SK-N-SH treated with all-trans-retinoic acid at 6 μM for 48 hours (cell line): ENCODE data around the gene DOCK4.

ENCODE experiments used
- ATAC-seq: fragments of 200-7000 bp; cut with Tn5 transposase; 3 replicates; pipeline ENCODE4 v1.9.1; 2020; ENCODE audit warnings: mild to moderate bottlenecking, moderate library complexity
- ARNTL ChIP-seq: fragments of 450-650 bp; formaldehyde crosslinking; IDR thresholded peaks from 2 replicates; pipeline ENCODE4 v1.5.0; 2020; ENCODE audit warnings: low read depth, mild to moderate bottlenecking, moderate library complexity, borderline replicate concordance
- BACH2 ChIP-seq: fragments of 250-450 bp; sonication (Bioruptor Pico); IDR thresholded peaks from 2 replicates; pipeline ENCODE4 v1.9.0; 2021; ENCODE audit warnings: mild to moderate bottlenecking, borderline replicate concordance
- CSDC2 ChIP-seq: fragments of 250-450 bp; sonication (Bioruptor Pico); IDR thresholded peaks from 2 replicates; pipeline ENCODE4 v1.5.0; 2020; ENCODE audit warnings: mild to moderate bottlenecking, moderate library complexity
- CSRNP3 ChIP-seq: fragments of 250-450 bp; sonication (Bioruptor Pico); IDR thresholded peaks from 2 replicates; pipeline ENCODE4 v1.5.1; 2021; ENCODE audit warnings: mild to moderate bottlenecking, moderate library complexity
- ESRRG ChIP-seq: fragments of 250-450 bp; sonication (Bioruptor Pico); IDR thresholded peaks from 2 replicates; pipeline ENCODE4 v1.6.1; 2021; ENCODE audit warnings: mild to moderate bottlenecking
- GLIS3 ChIP-seq: fragments of 250-450 bp; sonication (Bioruptor Pico); IDR thresholded peaks from 2 replicates; pipeline ENCODE4 v1.5.0; 2020; ENCODE audit warnings: mild to moderate bottlenecking, moderate library complexity
- ISL1 ChIP-seq: fragments of 250-450 bp; sonication (Bioruptor Pico); IDR thresholded peaks from 2 replicates; pipeline ENCODE4 v2.1.2; 2022; ENCODE audit warnings: mild to moderate bottlenecking, moderate library complexity
- OSR1 ChIP-seq: fragments of 250-450 bp; sonication (Bioruptor Pico); IDR thresholded peaks from 2 replicates; pipeline ENCODE4 v1.8.0; 2022; ENCODE audit warnings: moderate library complexity, mild to moderate bottlenecking, inconsistent platforms
- POU6F1 ChIP-seq: fragments of 250-450 bp; sonication (Bioruptor Pico); IDR thresholded peaks from 2 replicates; pipeline ENCODE4 v1.8.0; 2021; ENCODE audit warnings: low read depth, mild to moderate bottlenecking, moderate library complexity, borderline replicate concordance
- PPARA ChIP-seq: fragments of 250-450 bp; sonication (Bioruptor Pico); IDR thresholded peaks from 2 replicates; pipeline ENCODE4 v1.5.0; 2020; ENCODE audit warnings: mild to moderate bottlenecking, borderline replicate concordance
- RARB ChIP-seq: fragments of 250-450 bp; sonication (Bioruptor Pico); IDR thresholded peaks from 2 replicates; pipeline ENCODE4 v1.8.0; 2021; ENCODE audit warnings: mild to moderate bottlenecking, moderate library complexity
- SNAI2 ChIP-seq: fragments of 250-450 bp; sonication (Bioruptor Pico); IDR thresholded peaks from 2 replicates; pipeline ENCODE4 v1.5.0; 2020; ENCODE audit warnings: mild to moderate bottlenecking, moderate library complexity
- TCF4 ChIP-seq: fragments of 250-450 bp; sonication (Bioruptor Pico); IDR thresholded peaks from 2 replicates; pipeline ENCODE4 v1.8.0; 2021; ENCODE audit warnings: mild to moderate bottlenecking, moderate library complexity, borderline replicate concordance
- TOX ChIP-seq: fragments of 250-450 bp; sonication (Bioruptor Pico); IDR thresholded peaks from 2 replicates; pipeline ENCODE4 v1.8.0; 2021; ENCODE audit warnings: mild to moderate bottlenecking, moderate library complexity, borderline replicate concordance
- ZC3H10 ChIP-seq: fragments of 250-450 bp; sonication (Bioruptor Pico); IDR thresholded peaks from 2 replicates; pipeline ENCODE4 v1.5.1; 2021; ENCODE audit warnings: mild to moderate bottlenecking, moderate library complexity
- ZFP3 ChIP-seq: fragments of 250-450 bp; sonication (Bioruptor Pico); IDR thresholded peaks from 2 replicates; pipeline ENCODE4 v1.5.0; 2020; ENCODE audit warnings: mild to moderate bottlenecking, moderate library complexity
- ZFP30 ChIP-seq: fragments of 450-650 bp; formaldehyde crosslinking; IDR thresholded peaks from 2 replicates; pipeline ENCODE4 v1.5.0; 2022; ENCODE audit warnings: mild to moderate bottlenecking, moderate library complexity
- ZNF565 ChIP-seq: fragments of 450-650 bp; formaldehyde crosslinking; conservative IDR thresholded peaks from 2 replicates; pipeline ENCODE4 v1.5.0; 2020; ENCODE audit warnings: low read depth, mild to moderate bottlenecking, moderate library complexity
- ZNF70 ChIP-seq: fragments of 450-650 bp; formaldehyde crosslinking; IDR thresholded peaks from 2 replicates; pipeline ENCODE4 v1.5.0; 2020; ENCODE audit warnings: mild to moderate bottlenecking, moderate library complexity
- ZNF8 ChIP-seq: fragments of 450-650 bp; formaldehyde crosslinking; IDR thresholded peaks from 2 replicates; pipeline ENCODE4 v1.5.0; 2020; ENCODE audit warnings: mild to moderate bottlenecking, moderate library complexity
- TF ChIP-seq, protein P1 (sequence below): fragments of 250-450 bp; sonication (Bioruptor Pico); IDR thresholded peaks from 2 replicates; pipeline ENCODE4 v1.5.0; 2020; ENCODE audit warnings: mild to moderate bottlenecking, moderate library complexity
- TF ChIP-seq, protein P2 (sequence below): fragments of 250-450 bp; sonication (Bioruptor Pico); IDR thresholded peaks from 2 replicates; pipeline ENCODE4 v1.8.0; 2020; ENCODE audit warnings: mild to moderate bottlenecking, moderate library complexity, borderline replicate concordance

DOCK4 gene

GRCh38 chr7:112125250-112125649 is 80.9 kb downstream of the DOCK4 start:
- ATAC-seq: no peak
- no peak for TF ChIP-seq TCF4 (CRISPR knock-in tag)
- no peak for TF ChIP-seq ZNF8 (CRISPR knock-in tag)
- TF ChIP-seq OSR1 (CRISPR knock-in tag): no peak
- no peak for TF ChIP-seq BACH2 (CRISPR knock-in tag)
- no peak for TF ChIP-seq ZNF565 (CRISPR knock-in tag)
- no peak for TF ChIP-seq ZC3H10 (CRISPR knock-in tag)
- TF ChIP-seq, protein P1, sequence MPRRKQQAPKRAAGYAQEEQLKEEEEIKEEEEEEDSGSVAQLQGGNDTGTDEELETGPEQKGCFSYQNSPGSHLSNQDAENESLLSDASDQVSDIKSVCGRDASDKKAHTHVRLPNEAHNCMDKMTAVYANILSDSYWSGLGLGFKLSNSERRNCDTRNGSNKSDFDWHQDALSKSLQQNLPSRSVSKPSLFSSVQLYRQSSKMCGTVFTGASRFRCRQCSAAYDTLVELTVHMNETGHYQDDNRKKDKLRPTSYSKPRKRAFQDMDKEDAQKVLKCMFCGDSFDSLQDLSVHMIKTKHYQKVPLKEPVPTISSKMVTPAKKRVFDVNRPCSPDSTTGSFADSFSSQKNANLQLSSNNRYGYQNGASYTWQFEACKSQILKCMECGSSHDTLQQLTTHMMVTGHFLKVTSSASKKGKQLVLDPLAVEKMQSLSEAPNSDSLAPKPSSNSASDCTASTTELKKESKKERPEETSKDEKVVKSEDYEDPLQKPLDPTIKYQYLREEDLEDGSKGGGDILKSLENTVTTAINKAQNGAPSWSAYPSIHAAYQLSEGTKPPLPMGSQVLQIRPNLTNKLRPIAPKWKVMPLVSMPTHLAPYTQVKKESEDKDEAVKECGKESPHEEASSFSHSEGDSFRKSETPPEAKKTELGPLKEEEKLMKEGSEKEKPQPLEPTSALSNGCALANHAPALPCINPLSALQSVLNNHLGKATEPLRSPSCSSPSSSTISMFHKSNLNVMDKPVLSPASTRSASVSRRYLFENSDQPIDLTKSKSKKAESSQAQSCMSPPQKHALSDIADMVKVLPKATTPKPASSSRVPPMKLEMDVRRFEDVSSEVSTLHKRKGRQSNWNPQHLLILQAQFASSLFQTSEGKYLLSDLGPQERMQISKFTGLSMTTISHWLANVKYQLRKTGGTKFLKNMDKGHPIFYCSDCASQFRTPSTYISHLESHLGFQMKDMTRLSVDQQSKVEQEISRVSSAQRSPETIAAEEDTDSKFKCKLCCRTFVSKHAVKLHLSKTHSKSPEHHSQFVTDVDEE: no peak
- TF ChIP-seq PPARA: no peak
- TF ChIP-seq ESRRG: no peak
- TF ChIP-seq RARB (CRISPR knock-in tag): no peak

DNA sequence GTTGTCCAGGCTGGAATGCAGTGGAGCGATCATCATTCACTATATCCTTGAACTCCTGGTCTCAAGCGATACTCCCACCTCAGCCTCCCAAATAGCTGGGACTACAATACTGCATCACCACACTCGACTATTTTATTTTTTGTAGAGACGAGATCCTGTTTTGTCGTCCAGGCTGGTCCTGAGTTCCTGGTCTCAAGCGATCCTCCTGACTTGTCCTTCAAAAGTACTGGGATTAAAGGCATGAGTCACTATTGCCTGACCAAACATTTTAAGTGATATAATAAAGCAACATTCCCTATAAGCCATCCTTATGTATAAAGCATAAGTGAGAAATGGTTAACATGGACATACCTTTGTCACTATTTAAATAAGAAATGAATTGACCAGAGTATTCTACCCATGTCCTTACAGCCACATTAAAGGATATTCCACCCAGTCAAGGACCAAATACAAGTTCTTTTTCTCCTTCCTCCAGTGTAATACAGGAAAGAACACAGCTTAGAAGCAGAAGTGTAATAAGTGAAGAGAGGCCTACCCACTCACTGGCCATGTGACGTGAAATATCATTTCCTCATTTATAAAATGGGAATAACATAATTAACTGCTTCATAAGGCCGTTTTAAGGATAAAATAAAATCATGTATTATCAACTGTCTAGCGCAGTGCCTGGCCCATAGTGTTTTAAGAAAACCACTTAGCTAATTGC is 82.0 kb downstream of the DOCK4 start:
- ATAC-seq: no peak
- TF ChIP-seq CSRNP3 (CRISPR knock-in tag): no peak
- no peak for TF ChIP-seq TOX (CRISPR knock-in tag)
- TF ChIP-seq TCF4 (CRISPR knock-in tag): no peak
- no peak for TF ChIP-seq ZNF70 (CRISPR knock-in tag)

GRCh38 chr7:112122798-112123197 is 83.4 kb downstream of the DOCK4 start:
- TF ChIP-seq SNAI2 (no peak), CSRNP3 (CRISPR knock-in tag) (no peak), ZC3H10 (CRISPR knock-in tag) (no peak), ZNF8 (CRISPR knock-in tag) (no peak), CSDC2 (CRISPR knock-in tag) (no peak), GLIS3 (CRISPR knock-in tag) (no peak), OSR1 (CRISPR knock-in tag) (no peak), ARNTL (CRISPR knock-in tag) (no peak), ZNF565 (CRISPR knock-in tag) (no peak), POU6F1 (CRISPR knock-in tag) (no peak), PPARA (no peak), ISL1 (CRISPR knock-in tag) (no peak), ZFP3 (CRISPR knock-in tag) (no peak), TCF4 (CRISPR knock-in tag) (no peak), ESRRG (no peak), ZFP30 (CRISPR knock-in tag) (no peak)
- TF ChIP-seq, protein P1: no peak
- TF ChIP-seq, protein P2, sequence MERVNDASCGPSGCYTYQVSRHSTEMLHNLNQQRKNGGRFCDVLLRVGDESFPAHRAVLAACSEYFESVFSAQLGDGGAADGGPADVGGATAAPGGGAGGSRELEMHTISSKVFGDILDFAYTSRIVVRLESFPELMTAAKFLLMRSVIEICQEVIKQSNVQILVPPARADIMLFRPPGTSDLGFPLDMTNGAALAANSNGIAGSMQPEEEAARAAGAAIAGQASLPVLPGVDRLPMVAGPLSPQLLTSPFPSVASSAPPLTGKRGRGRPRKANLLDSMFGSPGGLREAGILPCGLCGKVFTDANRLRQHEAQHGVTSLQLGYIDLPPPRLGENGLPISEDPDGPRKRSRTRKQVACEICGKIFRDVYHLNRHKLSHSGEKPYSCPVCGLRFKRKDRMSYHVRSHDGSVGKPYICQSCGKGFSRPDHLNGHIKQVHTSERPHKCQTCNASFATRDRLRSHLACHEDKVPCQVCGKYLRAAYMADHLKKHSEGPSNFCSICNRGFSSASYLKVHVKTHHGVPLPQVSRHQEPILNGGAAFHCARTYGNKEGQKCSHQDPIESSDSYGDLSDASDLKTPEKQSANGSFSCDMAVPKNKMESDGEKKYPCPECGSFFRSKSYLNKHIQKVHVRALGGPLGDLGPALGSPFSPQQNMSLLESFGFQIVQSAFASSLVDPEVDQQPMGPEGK (CRISPR knock-in tag): no peak
- no peak for ATAC-seq
